IMR-90 (cell line): ENCODE measurements around the gene HDGFL1.

Experiments used
- CEBPB ChIP-seq: IDR thresholded peaks from 2 replicates; pipeline ENCODE4 v1.6.1; 2012; ENCODE audit warnings: low read depth, low read length, improper control_type of control experiment
- CHD1 ChIP-seq: IDR thresholded peaks from 2 replicates; pipeline ENCODE4 v1.6.1; 2012; ENCODE audit warnings: low read depth, low read length, improper control_type of control experiment
- MXI1 ChIP-seq: IDR thresholded peaks from 2 replicates; pipeline ENCODE4 v1.6.1; 2012; ENCODE audit warnings: low read depth, mild to moderate bottlenecking, low read length, moderate library complexity, borderline replicate concordance
- POLR2A ChIP-seq: IDR thresholded peaks from 2 replicates; pipeline ENCODE4 v1.6.1; 2012; ENCODE audit warnings: mild to moderate bottlenecking, low read depth, low read length
- RCOR1 ChIP-seq: IDR thresholded peaks from 2 replicates; pipeline ENCODE4 v1.6.1; 2012; ENCODE audit warnings: mild to moderate bottlenecking, low read length, improper control_type of control experiment; ENCODE audit not compliant: insufficient replicate concordance
- RFX5 ChIP-seq: IDR thresholded peaks from 2 replicates; pipeline ENCODE4 v1.8.0; 2012; ENCODE audit warnings: low read depth, mild to moderate bottlenecking, low read length, moderate library complexity
- TF ChIP-seq, protein P1 (sequence below): conservative IDR thresholded peaks from 2 replicates; pipeline ENCODE4 v1.5.1; 2012; ENCODE audit warnings: mild to moderate bottlenecking, low read depth, low read length, improper control_type of control experiment
- TF ChIP-seq, protein P2 (sequence below): fragments of 150-350 bp; IDR thresholded peaks from 2 replicates; pipeline ENCODE4 v1.6.1; 2017; ENCODE audit warnings: mild to moderate bottlenecking, antibody characterized with exemption, low read length, low read depth

GRCh38 chr6:22569281-22570184 lies at the start of gene HDGFL1:
- TF ChIP-seq, protein P1, sequence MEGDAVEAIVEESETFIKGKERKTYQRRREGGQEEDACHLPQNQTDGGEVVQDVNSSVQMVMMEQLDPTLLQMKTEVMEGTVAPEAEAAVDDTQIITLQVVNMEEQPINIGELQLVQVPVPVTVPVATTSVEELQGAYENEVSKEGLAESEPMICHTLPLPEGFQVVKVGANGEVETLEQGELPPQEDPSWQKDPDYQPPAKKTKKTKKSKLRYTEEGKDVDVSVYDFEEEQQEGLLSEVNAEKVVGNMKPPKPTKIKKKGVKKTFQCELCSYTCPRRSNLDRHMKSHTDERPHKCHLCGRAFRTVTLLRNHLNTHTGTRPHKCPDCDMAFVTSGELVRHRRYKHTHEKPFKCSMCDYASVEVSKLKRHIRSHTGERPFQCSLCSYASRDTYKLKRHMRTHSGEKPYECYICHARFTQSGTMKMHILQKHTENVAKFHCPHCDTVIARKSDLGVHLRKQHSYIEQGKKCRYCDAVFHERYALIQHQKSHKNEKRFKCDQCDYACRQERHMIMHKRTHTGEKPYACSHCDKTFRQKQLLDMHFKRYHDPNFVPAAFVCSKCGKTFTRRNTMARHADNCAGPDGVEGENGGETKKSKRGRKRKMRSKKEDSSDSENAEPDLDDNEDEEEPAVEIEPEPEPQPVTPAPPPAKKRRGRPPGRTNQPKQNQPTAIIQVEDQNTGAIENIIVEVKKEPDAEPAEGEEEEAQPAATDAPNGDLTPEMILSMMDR = no peak
- TF ChIP-seq RCOR1 (no peak), CHD1 (no peak), RFX5 (no peak), POLR2A (no peak), MXI1 (no peak), CEBPB (no peak)
- TF ChIP-seq, protein P2, sequence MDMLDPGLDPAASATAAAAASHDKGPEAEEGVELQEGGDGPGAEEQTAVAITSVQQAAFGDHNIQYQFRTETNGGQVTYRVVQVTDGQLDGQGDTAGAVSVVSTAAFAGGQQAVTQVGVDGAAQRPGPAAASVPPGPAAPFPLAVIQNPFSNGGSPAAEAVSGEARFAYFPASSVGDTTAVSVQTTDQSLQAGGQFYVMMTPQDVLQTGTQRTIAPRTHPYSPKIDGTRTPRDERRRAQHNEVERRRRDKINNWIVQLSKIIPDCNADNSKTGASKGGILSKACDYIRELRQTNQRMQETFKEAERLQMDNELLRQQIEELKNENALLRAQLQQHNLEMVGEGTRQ = no peak
